Activated T-helper 1 cell treated with anti-CD3 and anti-CD28 coated beads, Interleukin-2, amount 50 U/mL, for 16 hours (primary cell): ENCODE results near the gene ADGRG4.

Experiments used
- DNase-seq, 2 donors: peaks; one replicate each; pipeline ENCODE4 v3.0.0-alpha.2; 2020; ENCODE audit warnings: low read depth in 1 of 2, low spot score in 1 of 2

The ADGRG4 gene

DNA sequence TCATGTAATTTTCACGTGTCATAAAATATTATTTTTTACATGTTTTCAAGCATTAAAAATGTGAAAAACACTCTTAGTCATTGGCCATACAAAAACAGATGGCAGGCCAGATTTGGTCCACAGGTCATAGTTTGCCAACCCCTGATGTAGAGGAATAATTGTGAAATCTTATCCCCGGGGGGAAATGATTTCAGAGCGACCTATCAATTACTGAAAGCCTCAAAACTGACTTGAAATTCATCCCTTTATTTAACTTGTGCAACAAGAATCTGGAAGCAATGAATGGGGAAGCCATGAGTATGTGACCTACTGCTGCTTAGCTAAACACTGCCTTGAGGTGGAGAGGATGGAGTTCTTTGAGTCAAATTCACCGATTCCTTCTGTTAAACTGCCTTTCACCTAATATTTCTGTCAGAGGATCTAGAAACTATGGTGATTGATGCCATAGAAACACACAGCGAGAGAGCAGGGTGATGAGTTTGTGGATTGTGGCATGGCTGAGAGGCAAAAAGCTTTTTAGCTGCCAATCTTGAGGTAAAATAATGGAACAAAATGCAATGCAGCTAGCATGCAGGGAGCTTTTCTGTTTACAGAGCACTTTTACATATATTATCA, 156.6 kb downstream of the ADGRG4 start:
- no peak for DNase-seq

DNA sequence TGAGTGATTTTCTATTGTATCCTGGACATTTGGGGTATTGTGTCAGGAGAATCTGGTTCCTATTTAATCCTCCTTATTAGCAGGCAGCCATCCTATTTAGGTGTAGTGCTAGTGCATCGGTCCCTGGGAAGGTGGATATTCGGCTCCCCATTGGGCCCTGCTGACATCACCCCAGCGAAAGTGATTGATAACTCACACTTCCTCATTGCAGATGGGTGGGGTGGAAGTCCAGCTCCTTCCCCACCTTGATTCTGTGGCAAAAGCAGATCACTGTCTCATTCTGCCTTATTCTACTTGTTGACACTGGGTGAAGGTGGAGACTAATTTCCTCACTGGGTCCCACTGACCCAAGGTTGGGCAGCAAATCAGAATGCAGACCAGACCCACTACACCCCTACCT, 163.8 kb downstream of the ADGRG4 start:
- no peak for DNase-seq
